Trophoblast cell (in vitro differentiated cells and primary cell): Measurements from ENCODE around the gene ZNF429.
"Not testable (repeated sequence)": the region's sequence is repeated elsewhere in the genome, so short reads cannot be mapped to it uniquely, and the experiment has no call there.

Experiments
- DNase-seq, 2 donors: peaks; one replicate each; pipeline ENCODE4 v3.0.0-alpha.2; 2016
- H2AFZ ChIP-seq: 2 replicates; pipeline ENCODE4 v1.6.1; 2013; ENCODE audit warnings: low read length, moderate library complexity, mild to moderate bottlenecking; ENCODE audit not compliant: insufficient read depth, poor library complexity
- H2AK5ac ChIP-seq: 2 replicates; pipeline ENCODE4 v1.6.1; 2013; ENCODE audit warnings: mild to moderate bottlenecking, low read length
- H2BK120ac ChIP-seq: 2 replicates; pipeline ENCODE4 v1.6.1; 2013; ENCODE audit warnings: low read length, mild to moderate bottlenecking, moderate library complexity; ENCODE audit not compliant: insufficient read depth, poor library complexity
- H2BK12ac ChIP-seq: 2 replicates; pipeline ENCODE4 v1.6.1; 2013; ENCODE audit warnings: mild to moderate bottlenecking, low read length, moderate library complexity
- H2BK5ac ChIP-seq: 2 replicates; pipeline ENCODE4 v1.6.1; 2013; ENCODE audit warnings: low read length, low read depth, moderate library complexity, mild to moderate bottlenecking; ENCODE audit not compliant: poor library complexity
- H3K14ac ChIP-seq: 2 replicates; pipeline ENCODE4 v1.6.1; 2013; ENCODE audit warnings: mild to moderate bottlenecking, low read length
- H3K18ac ChIP-seq: 2 replicates; pipeline ENCODE4 v1.6.1; 2013; ENCODE audit warnings: mild to moderate bottlenecking, low read length
- H3K23ac ChIP-seq: 2 replicates; pipeline ENCODE4 v1.6.1; 2013; ENCODE audit warnings: low read length
- H3K27ac ChIP-seq: 2 replicates; pipeline ENCODE4 v1.5.1; 2013; ENCODE audit warnings: low read depth, mild to moderate bottlenecking, inconsistent platforms, low read length, moderate library complexity
- H3K27me3 ChIP-seq: 2 replicates; pipeline ENCODE4 v1.6.1; 2013; ENCODE audit warnings: inconsistent platforms, mild to moderate bottlenecking, low read length, moderate library complexity; ENCODE audit not compliant: insufficient read depth
- H3K36me3 ChIP-seq, 2 experiments: 1 replicate in 1 of 2; 2 replicates in 1 of 2; pipeline ENCODE4 v1.6.1; 2013; ENCODE audit warnings: low read length in 2 of 2, mild to moderate bottlenecking in 2 of 2, moderate library complexity in 1 of 2; ENCODE audit not compliant: insufficient read depth in 2 of 2, control insufficient read depth in 1 of 2
- H3K4ac ChIP-seq: 2 replicates; pipeline ENCODE4 v1.6.1; 2013; ENCODE audit warnings: low read depth, mild to moderate bottlenecking, low read length, moderate library complexity
- H3K4me1 ChIP-seq, 2 experiments: 1 replicate in 1 of 2; 2 replicates in 1 of 2; pipeline ENCODE4 v1.6.1; 2013; ENCODE audit warnings: low read length in 2 of 2, mild to moderate bottlenecking in 2 of 2, moderate library complexity in 1 of 2; ENCODE audit not compliant: insufficient read depth in 2 of 2, control insufficient read depth in 1 of 2
- H3K4me2 ChIP-seq: 2 replicates; pipeline ENCODE4 v1.6.1; 2013; ENCODE audit warnings: inconsistent platforms, mild to moderate bottlenecking, low read length, moderate library complexity
- H3K4me3 ChIP-seq: 2 replicates; pipeline ENCODE4 v1.5.1; 2013; ENCODE audit warnings: mild to moderate bottlenecking, low read depth, low read length, inconsistent platforms
- H3K79me1 ChIP-seq: one replicate; pipeline ENCODE4 v1.6.1; 2013; ENCODE audit warnings: low read length
- H3K79me2 ChIP-seq: 2 replicates; pipeline ENCODE4 v1.6.1; 2013; ENCODE audit warnings: low read length, mild to moderate bottlenecking; ENCODE audit not compliant: control insufficient read depth, insufficient read depth, poor library complexity
- H3K9ac ChIP-seq: 2 replicates; pipeline ENCODE4 v1.6.1; 2013; ENCODE audit warnings: mild to moderate bottlenecking, low read length
- H3K9me3 ChIP-seq: 2 replicates; pipeline ENCODE4 v1.6.1; 2013; ENCODE audit warnings: low read depth, mild to moderate bottlenecking, control low read depth, inconsistent platforms, low read length; ENCODE audit not compliant: insufficient read depth
- H4K12ac ChIP-seq: 2 replicates; pipeline ENCODE4 v1.6.1; 2013; ENCODE audit warnings: low read depth, mild to moderate bottlenecking, low read length, moderate library complexity
- H4K8ac ChIP-seq: 2 replicates; pipeline ENCODE4 v1.6.1; 2013; ENCODE audit warnings: low read depth, mild to moderate bottlenecking, low read length, moderate library complexity
- H4K91ac ChIP-seq: one replicate; pipeline ENCODE4 v1.6.1; 2013; ENCODE audit warnings: low read depth, mild to moderate bottlenecking, low read length, moderate library complexity
- WGBS: extraction: QIAGEN DNeasy Blood & Tissue Kit; methylation state at CpG from one replicate; pipeline ENCODE4 v1.1.7; 2013; ENCODE audit warnings: missing lambda C conversion rate; ENCODE audit not compliant: insufficient read length, insufficient coverage; ENCODE audit errors: extremely low coverage; 5-methylcytosine and 5-hydroxymethylcytosine counted together

Gene ZNF429

GRCh38 chr19:21602082-21602658 is 96.8 kb downstream of the ZNF429 start:
- Histone ChIP-seq H3K9ac (no peak overlapping the region), H3K18ac (no peak overlapping the region), H3K4me3 (no peak overlapping the region), H3K4me1 (peaks cover 12 to 19% of the 10 kb centered on the region in 2 experiments), H2AK5ac (no peak overlapping the region), H3K4me2 (no peak overlapping the region), H3K79me1 (peaks cover 4% of the 10 kb centered on the region), H3K4ac (no peak overlapping the region), H2BK12ac (no peak overlapping the region), H2AFZ (no peak overlapping the region), H3K79me2 (peaks cover 2% of the 10 kb centered on the region), H2BK5ac (no peak overlapping the region), H3K36me3 (no peaks in the 10 kb centered on the region), H3K9me3 (no peaks in the 10 kb centered on the region), H3K27me3 (no peaks in the 10 kb centered on the region), H4K8ac (no peak overlapping the region), H3K14ac (no peak overlapping the region), H4K91ac (no peak overlapping the region), H2BK120ac (no peak overlapping the region), H3K27ac (no peak overlapping the region), H3K23ac (no peak overlapping the region), H4K12ac (no peak overlapping the region)
- no peak for DNase-seq
- WGBS: no CpG with 5 or more reads among the region's 1 CpG

DNA sequence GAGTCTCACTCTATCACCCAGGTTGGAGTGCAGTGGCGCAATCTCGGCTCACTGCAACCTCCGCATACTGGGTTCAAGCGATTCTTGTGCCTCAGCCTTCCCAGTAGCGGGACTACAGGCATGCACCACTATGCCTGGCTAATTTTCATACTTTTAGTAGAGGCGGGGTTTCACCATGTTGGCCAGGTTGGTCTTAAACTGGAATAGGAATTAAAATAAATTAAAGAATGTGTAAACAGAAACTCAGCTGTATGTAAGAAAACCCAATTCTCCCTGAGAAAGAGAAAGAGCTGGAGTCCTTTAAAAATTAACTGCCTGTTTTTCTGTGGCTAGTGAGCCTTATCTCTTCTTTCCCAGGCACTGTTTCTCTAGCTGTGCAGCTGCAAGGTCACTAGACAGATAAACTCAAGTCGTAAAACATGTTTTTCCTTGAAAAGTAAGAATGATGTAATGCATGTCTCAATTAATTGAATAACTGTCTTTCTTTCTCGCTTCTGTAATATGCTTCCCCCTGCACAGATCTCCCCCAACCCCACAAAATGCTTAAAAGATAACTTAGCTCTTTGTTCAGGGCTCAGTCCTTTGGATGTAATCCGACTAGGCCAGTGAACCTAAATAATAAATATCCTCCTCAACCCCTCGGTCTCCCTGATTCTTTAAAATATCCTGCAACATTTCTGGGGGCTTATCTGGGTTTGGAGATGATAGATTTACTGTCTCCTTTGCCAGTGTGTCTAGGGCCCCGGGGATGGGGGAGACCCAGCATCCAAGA is 97.4 kb downstream of the ZNF429 start:
- peak in 1 of 2 donors; percentile 39 for DNase-seq
- not testable (repeated sequence) for H3K36me3 ChIP-seq, H3K9ac ChIP-seq, H3K27me3 ChIP-seq, H3K9me3 ChIP-seq, H3K79me2 ChIP-seq, H3K23ac ChIP-seq, H3K4me3 ChIP-seq, H3K4me2 ChIP-seq, H3K79me1 ChIP-seq, H2AFZ ChIP-seq
- H3K27ac ChIP-seq: peak overlapping the region; percentile 87
- peak overlapping the region; percentile 78 for H2BK120ac ChIP-seq
- H4K91ac ChIP-seq: peak overlapping the region; percentile 71
- peaks cover 12 to 19% of the 10 kb centered on the region in 2 experiments for H3K4me1 ChIP-seq
- H2BK12ac ChIP-seq: peak overlapping the region; percentile 76
- H2AK5ac ChIP-seq: peak overlapping the region; percentile 93
- peak overlapping the region; percentile 89 for H3K4ac ChIP-seq
- H4K12ac ChIP-seq: peak overlapping the region; percentile 46
- WGBS: no CpG with 5 or more reads among the region's 11 CpGs
- H4K8ac ChIP-seq: peak overlapping the region; percentile 82
- H2BK5ac ChIP-seq: peak overlapping the region; percentile 42
- peak overlapping the region; percentile 48 for H3K18ac ChIP-seq
- peak overlapping the region; percentile 47 for H3K14ac ChIP-seq

DNA sequence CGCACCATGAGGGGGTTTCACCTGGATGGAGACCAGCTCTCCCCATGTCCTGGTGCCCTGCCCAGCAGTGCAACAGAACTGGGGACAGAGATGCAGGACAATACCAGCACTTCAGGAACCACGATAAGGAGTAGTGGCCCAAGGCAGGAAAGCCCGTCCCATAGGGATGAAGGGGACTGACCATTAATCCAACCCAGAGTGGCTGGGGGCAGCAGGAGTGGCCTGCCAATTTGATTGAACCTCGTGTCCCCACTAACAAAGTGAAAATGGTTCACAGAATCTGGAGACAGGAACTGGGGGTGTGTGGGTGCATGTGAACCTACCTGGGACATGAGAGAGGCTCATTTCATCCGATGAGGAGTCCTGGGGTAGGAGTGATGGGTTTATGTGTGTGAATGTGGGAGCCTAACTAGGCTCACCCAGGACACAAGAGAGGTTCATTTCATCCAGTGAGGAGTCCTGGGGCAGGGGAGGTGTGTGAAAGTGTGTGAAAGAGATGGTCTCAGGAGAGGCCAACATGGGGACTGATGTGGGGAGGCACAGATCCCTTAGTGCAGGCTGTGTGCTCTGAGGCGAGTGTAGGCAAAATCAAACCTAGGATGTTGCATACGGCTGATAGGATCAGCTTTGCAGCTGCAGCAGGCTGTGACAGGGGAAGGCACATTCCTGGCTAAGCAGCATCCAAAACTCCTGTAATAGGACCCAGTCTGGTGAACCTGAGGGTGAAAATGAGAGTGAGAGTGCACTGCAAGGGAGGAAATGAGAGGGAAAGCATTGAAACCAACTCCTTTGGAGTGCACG is 98.2 kb downstream of the ZNF429 start:
- WGBS: no CpG with 5 or more reads among the region's 8 CpGs
- Histone ChIP-seq H4K8ac (peak overlapping the region; percentile 82), H2BK12ac (peak overlapping the region; percentile 76), H3K27ac (peak overlapping the region; percentile 87), H2AFZ (no peak overlapping the region), H3K79me1 (peaks cover 4% of the 10 kb centered on the region), H3K4me3 (no peak overlapping the region), H3K4ac (peak overlapping the region; percentile 89), H2BK5ac (peak overlapping the region; percentile 42), H2BK120ac (peak overlapping the region; percentile 78), H3K36me3 (no peaks in the 10 kb centered on the region), H3K79me2 (peaks cover 2% of the 10 kb centered on the region), H2AK5ac (peak overlapping the region; percentile 93), H3K9me3 (no peaks in the 10 kb centered on the region), H4K12ac (peak overlapping the region; percentile 46), H3K9ac (peak overlapping the region; percentile 20), H3K4me2 (peak overlapping the region; percentile 61), H3K23ac (no peak overlapping the region), H3K4me1 (peaks cover 12 to 19% of the 10 kb centered on the region in 2 experiments), H3K14ac (peak overlapping the region; percentile 47), H3K18ac (peak overlapping the region; percentile 48), H3K27me3 (no peaks in the 10 kb centered on the region), H4K91ac (peak overlapping the region; percentile 71)
- DNase-seq: peak in 1 of 2 donors; percentile 57

DNA sequence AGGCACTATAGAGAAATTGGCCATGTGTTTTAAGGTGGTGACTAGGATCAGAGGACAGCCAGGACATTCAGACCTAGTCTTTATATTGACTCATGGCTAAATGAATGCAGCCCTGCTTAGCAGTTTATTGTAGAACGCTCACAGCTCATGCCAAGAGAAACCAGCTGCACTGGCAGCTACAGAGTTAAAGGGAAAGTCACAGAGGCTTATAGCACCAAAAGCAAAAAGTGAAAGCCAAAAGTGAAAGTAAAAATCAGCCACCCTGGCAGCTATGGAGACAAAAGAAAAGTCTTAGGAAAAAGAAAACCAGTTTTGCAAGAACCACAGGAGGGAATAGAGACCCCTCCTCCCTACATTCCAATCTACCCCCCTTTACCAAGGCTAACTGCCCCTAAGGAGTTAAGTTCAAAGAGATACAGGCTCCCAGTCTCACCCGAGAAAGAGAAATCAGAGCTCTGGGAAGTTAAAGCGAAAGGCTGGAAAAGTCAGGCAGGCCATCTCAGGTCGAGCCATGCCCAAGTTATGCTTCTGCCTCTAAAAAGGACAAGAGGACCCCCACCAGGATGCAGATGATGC is 99.0 kb downstream of the ZNF429 start:
- no peaks in the 10 kb centered on the region for H3K36me3 ChIP-seq
- H3K9me3 ChIP-seq: no peaks in the 10 kb centered on the region
- no peak overlapping the region for H3K4ac ChIP-seq
- no peak overlapping the region for H3K9ac ChIP-seq
- no peak overlapping the region for H4K8ac ChIP-seq
- H3K79me2 ChIP-seq: peaks cover 2% of the 10 kb centered on the region
- peak overlapping the region; percentile 87 for H3K27ac ChIP-seq
- no peak overlapping the region for H2AFZ ChIP-seq
- no peak overlapping the region for H2AK5ac ChIP-seq
- no peak overlapping the region for H3K18ac ChIP-seq
- peak in 1 of 2 donors; percentile 55 for DNase-seq
- H3K23ac ChIP-seq: no peak overlapping the region
- no peak overlapping the region for H4K12ac ChIP-seq
- no peak overlapping the region for H3K4me3 ChIP-seq
- H3K4me2 ChIP-seq: peak overlapping the region; percentile 61
- peak overlapping the region; percentile 61 for H4K91ac ChIP-seq
- H2BK12ac ChIP-seq: no peak overlapping the region
- WGBS: no CpG with 5 or more reads among the region's 4 CpGs
- no peaks in the 10 kb centered on the region for H3K27me3 ChIP-seq
- peak overlapping the region; percentile 47 for H2BK120ac ChIP-seq
- H3K79me1 ChIP-seq: peaks cover 4% of the 10 kb centered on the region
- H3K14ac ChIP-seq: no peak overlapping the region
- H2BK5ac ChIP-seq: peak overlapping the region; percentile 54
- H3K4me1 ChIP-seq: peaks cover 12 to 19% of the 10 kb centered on the region in 2 experiments
